ENCODE results near the gene NUCKS1.

- TF ChIP-seq CTCF (IDR thresholded peaks at IDR 0.05) (no peak), POLR2A (IDR thresholded peaks at IDR 0.05) (no peak)
These were observed 1.2 kb upstream of the NUCKS1 start for GRCh38 chr1:205751036-205751651.
